ENCODE measurements around the gene DNA2. TPM values are rescaled to one million over a fixed set of nuclear protein-coding genes. Genes with fewer than 3 reads are reported as not detected.
"Not testable (repeated sequence)": the region's sequence is repeated elsewhere in the genome, so short reads cannot be mapped to it uniquely, and the experiment has no call there.

DNA2 gene, protein sequence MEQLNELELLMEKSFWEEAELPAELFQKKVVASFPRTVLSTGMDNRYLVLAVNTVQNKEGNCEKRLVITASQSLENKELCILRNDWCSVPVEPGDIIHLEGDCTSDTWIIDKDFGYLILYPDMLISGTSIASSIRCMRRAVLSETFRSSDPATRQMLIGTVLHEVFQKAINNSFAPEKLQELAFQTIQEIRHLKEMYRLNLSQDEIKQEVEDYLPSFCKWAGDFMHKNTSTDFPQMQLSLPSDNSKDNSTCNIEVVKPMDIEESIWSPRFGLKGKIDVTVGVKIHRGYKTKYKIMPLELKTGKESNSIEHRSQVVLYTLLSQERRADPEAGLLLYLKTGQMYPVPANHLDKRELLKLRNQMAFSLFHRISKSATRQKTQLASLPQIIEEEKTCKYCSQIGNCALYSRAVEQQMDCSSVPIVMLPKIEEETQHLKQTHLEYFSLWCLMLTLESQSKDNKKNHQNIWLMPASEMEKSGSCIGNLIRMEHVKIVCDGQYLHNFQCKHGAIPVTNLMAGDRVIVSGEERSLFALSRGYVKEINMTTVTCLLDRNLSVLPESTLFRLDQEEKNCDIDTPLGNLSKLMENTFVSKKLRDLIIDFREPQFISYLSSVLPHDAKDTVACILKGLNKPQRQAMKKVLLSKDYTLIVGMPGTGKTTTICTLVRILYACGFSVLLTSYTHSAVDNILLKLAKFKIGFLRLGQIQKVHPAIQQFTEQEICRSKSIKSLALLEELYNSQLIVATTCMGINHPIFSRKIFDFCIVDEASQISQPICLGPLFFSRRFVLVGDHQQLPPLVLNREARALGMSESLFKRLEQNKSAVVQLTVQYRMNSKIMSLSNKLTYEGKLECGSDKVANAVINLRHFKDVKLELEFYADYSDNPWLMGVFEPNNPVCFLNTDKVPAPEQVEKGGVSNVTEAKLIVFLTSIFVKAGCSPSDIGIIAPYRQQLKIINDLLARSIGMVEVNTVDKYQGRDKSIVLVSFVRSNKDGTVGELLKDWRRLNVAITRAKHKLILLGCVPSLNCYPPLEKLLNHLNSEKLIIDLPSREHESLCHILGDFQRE
- total RNA-seq: 1.4 TPM

DNA sequence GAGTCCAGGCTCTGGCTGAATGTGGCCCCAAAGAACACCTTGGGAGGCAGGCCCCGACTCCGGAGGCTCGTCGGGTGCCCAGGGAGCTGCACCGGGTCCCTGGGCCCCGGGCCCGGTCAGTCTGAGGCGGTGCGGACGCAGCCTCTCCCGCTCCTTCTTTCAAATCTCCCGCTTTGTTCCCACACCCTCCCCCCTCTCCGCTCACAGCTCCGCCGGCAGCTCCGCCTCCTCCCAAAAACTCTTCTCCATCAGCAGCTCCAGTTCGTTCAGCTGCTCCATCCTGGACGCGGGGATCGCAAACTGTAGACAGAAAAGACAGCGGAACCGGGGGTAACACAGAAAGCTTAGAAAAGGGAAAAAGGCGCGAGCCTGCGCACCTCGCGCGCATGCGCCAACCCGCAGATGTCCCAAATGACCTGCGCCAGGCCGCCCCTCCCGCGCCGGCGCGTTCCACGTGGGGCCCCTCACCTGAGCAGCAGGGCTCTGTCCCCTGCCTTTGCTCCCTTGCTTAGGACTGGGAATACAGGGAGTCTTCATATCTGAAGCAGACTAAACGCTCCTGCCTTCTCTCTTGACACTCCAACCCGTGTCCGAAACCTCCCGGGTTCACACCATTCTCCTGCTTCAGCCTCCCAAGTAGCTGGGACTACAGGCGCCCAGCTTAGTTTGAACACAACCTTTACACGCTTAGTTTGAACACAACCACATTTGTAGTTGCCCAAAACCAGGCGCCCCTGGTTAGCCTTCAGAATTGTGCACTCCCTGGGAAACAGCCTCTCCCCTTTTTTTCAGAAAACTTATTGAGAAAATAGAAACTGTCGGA lies at the start of gene DNA2:
DNA2 (minus strand) TSS at position 388 of the 823 bp plus-strand sequence; CDS start at position 279, 109 bp downstream.
- H3K4me3 ChIP-seq: peak within 1 kb of the TSS; percentile 68 to 78
- intact Hi-C loops (cut with DNase I): no loop called here
- H3K36me3 ChIP-seq: no peaks in the 10 kb centered on the region
- H3K9me3 ChIP-seq: no peaks in the 10 kb centered on the region
- peak; percentile 10 to 65 for DNase-seq (ENCODE audit: low spot score in 2 of 2)
- H3K4me1 ChIP-seq: peaks cover 3 to 10% of the 10 kb centered on the region in 2 donors
- TF ChIP-seq, protein P1, sequence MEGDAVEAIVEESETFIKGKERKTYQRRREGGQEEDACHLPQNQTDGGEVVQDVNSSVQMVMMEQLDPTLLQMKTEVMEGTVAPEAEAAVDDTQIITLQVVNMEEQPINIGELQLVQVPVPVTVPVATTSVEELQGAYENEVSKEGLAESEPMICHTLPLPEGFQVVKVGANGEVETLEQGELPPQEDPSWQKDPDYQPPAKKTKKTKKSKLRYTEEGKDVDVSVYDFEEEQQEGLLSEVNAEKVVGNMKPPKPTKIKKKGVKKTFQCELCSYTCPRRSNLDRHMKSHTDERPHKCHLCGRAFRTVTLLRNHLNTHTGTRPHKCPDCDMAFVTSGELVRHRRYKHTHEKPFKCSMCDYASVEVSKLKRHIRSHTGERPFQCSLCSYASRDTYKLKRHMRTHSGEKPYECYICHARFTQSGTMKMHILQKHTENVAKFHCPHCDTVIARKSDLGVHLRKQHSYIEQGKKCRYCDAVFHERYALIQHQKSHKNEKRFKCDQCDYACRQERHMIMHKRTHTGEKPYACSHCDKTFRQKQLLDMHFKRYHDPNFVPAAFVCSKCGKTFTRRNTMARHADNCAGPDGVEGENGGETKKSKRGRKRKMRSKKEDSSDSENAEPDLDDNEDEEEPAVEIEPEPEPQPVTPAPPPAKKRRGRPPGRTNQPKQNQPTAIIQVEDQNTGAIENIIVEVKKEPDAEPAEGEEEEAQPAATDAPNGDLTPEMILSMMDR (IDR thresholded peaks at IDR 0.05): no peak
- no peaks in the 10 kb centered on the region for H3K27me3 ChIP-seq
- H3K27ac ChIP-seq: peak within 1 kb of the TSS; percentile 27 to 45

DNA sequence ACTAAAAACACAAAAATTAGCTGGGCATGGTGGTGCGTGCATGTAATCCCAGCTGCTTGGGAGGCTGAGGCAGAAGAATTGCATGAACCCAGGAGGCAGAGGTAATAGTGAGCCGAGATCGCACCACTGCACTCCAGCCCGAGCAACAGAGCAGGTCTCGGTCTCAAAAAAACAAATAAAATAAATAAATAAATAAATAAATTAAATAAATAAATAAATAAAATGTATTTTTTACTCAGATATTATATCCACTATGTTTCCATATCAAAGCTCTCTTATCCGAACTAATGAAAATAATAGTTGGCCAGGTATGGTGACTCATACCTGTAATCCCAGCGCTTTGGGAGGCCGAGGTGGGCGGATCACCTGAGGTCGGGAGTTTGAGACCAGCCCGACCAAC lies 46.8 kb upstream of the DNA2 start:
- H3K27me3 ChIP-seq; intact Hi-C loops (cut with DNase I); H3K27ac ChIP-seq; H3K9me3 ChIP-seq; DNase-seq (ENCODE audit: low spot score in 2 of 2); H3K4me1 ChIP-seq; H3K4me3 ChIP-seq: not testable (repeated sequence)
- H3K36me3 ChIP-seq: peaks cover 11 to 13% of the 10 kb centered on the region in 2 donors

DNA sequence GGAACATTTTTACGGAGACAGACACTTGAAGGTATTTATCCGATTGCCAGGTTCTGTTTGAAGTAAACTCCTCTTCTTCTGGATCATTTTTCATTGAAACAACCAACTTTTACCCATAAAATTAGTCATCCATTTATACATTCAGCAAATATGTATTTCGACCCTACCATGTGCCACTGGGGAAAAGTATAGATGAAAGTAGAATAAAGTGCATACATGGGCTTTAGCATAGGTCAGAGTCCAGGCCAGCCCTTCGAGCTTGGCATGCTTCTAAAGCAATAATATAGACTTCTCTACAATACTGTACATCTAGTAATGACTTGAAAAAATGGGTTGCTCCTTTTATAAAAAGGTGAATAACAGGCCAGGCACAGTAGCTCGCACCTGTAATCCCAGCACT lies 45.4 kb upstream of the DNA2 start:
- Histone ChIP-seq H3K9me3 (no peaks in the 10 kb centered on the region), H3K36me3 (peaks cover 9 to 11% of the 10 kb centered on the region in 2 donors), H3K4me1 (no peaks in the 10 kb centered on the region), H3K4me3 (no peak overlapping the region), H3K27me3 (no peaks in the 10 kb centered on the region), H3K27ac (no peak overlapping the region)
- no peak for DNase-seq (ENCODE audit: low spot score in 2 of 2)
- TF ChIP-seq, protein P1 (IDR thresholded peaks at IDR 0.05): no peak
- intact Hi-C loops (cut with DNase I): no loop called here

DNA sequence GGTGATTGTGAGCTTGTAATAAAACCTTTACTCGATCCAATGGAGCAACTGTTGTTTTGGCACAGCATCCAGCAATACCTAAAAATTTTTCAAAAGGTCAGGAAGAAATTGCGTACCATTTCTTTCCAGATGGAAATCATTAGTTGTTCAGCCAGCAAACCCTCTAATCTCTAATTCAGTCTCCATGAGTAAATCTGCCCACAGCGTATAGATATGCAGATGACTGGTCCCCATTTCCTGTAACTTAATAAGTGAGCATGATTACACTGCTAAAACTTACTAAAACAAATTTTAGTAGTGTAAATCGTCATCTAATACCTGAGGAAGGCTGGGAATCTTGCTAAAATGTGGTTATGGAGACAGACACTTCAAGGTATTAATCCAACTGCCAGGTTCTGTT lies 45.0 kb upstream of the DNA2 start:
- no peaks in the 10 kb centered on the region for H3K4me1 ChIP-seq
- no peaks in the 10 kb centered on the region for H3K9me3 ChIP-seq
- TF ChIP-seq, protein P1 (IDR thresholded peaks at IDR 0.05): no peak
- H3K27me3 ChIP-seq: no peaks in the 10 kb centered on the region
- no peak for DNase-seq (ENCODE audit: low spot score in 2 of 2)
- peaks cover 9 to 11% of the 10 kb centered on the region in 2 donors for H3K36me3 ChIP-seq
- intact Hi-C loops (cut with DNase I): no loop called here
- no peak overlapping the region for H3K4me3 ChIP-seq
- H3K27ac ChIP-seq: no peak overlapping the region

DNA sequence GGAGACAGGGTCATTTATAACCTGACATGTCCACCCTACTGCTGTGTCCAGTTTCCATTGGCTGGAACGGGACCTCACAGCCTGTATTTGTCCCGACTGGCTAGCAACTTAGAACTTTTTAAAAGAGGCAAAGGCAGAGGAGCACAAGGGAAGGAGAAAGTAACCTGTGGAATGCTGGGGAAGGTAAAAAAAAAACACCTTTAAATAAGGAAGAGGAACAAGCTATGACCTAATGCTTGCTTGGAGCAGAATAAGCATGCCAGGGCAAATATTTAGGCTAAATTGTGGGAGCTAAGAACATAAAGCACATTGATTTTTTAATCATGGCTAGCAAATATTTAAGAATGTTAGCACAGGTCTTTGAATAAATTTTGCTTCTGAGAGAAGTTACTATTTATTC lies 44.4 kb upstream of the DNA2 start:
- H3K36me3 ChIP-seq: peaks cover 9 to 11% of the 10 kb centered on the region in 2 donors
- H3K4me1 ChIP-seq; intact Hi-C loops (cut with DNase I); H3K9me3 ChIP-seq; H3K27ac ChIP-seq; H3K27me3 ChIP-seq; H3K4me3 ChIP-seq; DNase-seq (ENCODE audit: low spot score in 2 of 2): not testable (repeated sequence)

DNA sequence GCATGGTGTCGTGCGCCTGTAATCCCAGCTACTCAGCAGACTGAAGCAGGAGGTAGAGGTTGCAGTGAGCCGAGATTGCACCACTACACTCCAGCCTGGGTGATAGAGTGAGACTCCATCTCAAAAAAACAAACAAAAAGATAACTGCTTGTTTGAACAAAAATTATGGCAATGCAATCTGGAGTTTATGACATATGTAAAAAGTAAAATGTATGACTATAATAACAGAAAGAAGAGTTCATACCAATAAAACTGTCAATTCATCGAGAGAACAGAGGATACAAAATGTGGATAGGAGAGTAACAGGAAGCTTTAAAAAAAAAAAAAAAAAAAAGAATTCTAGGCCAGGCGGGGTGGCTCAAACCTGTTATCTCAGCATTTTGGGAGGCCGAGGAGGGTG lies 36.3 kb upstream of the DNA2 start:
- H3K36me3 ChIP-seq: peaks cover 16 to 29% of the 10 kb centered on the region in 2 donors

More for the DNA sequence above, 36.3 kb upstream of the DNA2 start:
- H3K27me3 ChIP-seq: no peaks in the 10 kb centered on the region
- no peak for DNase-seq (ENCODE audit: low spot score in 2 of 2)
- H3K9me3 ChIP-seq: no peaks in the 10 kb centered on the region
- no peaks in the 10 kb centered on the region for H3K4me1 ChIP-seq
- TF ChIP-seq, protein P1 (IDR thresholded peaks at IDR 0.05): no peak
- H3K27ac ChIP-seq: no peak overlapping the region
- H3K4me3 ChIP-seq: no peak overlapping the region
- intact Hi-C loops (cut with DNase I): no loop called here

All from ascending aorta (tissue), 2 donors.